ENCODE measurements around the gene VSIG10L. TPM values are rescaled to one million over a fixed set of nuclear protein-coding genes. Genes with fewer than 3 reads are reported as not detected.

Gene VSIG10L
- total RNA-seq, 1 donor from 2014 or later, result 0.07 TPM

GRCh38 chr19:51317968-51318367 lies 24.0 kb downstream of the VSIG10L start:
- no peak for DNase-seq (ENCODE audit: low read depth, low spot score)

GRCh38 chr19:51317376-51317775 lies 24.6 kb downstream of the VSIG10L start:
- DNase-seq (ENCODE audit: low read depth, low spot score), result no peak

- DNase-seq (ENCODE audit: low read depth, low spot score), result no peak
Observed at GRCh38 chr19:51316688-51317087, 25.3 kb downstream of the VSIG10L start.

GRCh38 chr19:51311351-51312257 lies 30.3 kb downstream of the VSIG10L start, which contains the start of gene IGLON5:
IGLON5 (plus strand) TSS chr19:51311644; CDS start chr19:51311848, 204 bp downstream.
- DNase-seq (ENCODE audit: low read depth, low spot score), result no peak

GRCh38 chr19:51305479-51305878 lies 36.5 kb downstream of the VSIG10L start:
- DNase-seq (ENCODE audit: low read depth, low spot score), result no peak

GRCh38 chr19:51301266-51301665 lies 40.7 kb downstream of the VSIG10L start:
- no peak for DNase-seq (ENCODE audit: low read depth, low spot score)

- DNase-seq (ENCODE audit: low read depth, low spot score), result no peak
Observed at GRCh38 chr19:51297406-51297805, 44.5 kb downstream of the VSIG10L start.

GRCh38 chr19:51296336-51297093 lies 45.4 kb downstream of the VSIG10L start:
- no peak for DNase-seq (ENCODE audit: low read depth, low spot score)

GRCh38 chr19:51295382-51296126 lies 46.4 kb downstream of the VSIG10L start:
- no peak for DNase-seq (ENCODE audit: low read depth, low spot score)

- no peak for DNase-seq (ENCODE audit: low read depth, low spot score)
Observed at GRCh38 chr19:51294977-51295375, 47.0 kb downstream of the VSIG10L start.

GRCh38 chr19:51294211-51294976 lies 47.5 kb downstream of the VSIG10L start:
- DNase-seq (ENCODE audit: low read depth, low spot score), result no peak

GRCh38 chr19:51293571-51294210 lies 48.2 kb downstream of the VSIG10L start:
- DNase-seq (ENCODE audit: low read depth, low spot score), result no peak

- DNase-seq (ENCODE audit: low read depth, low spot score), result no peak
Observed at GRCh38 chr19:51292971-51293370, 49.0 kb downstream of the VSIG10L start.

- no peak for DNase-seq (ENCODE audit: low read depth, low spot score)
Observed at GRCh38 chr19:51289635-51290034, 52.3 kb downstream of the VSIG10L start.

- no peak for DNase-seq (ENCODE audit: low read depth, low spot score)
Observed at GRCh38 chr19:51285682-51286081, 56.3 kb downstream of the VSIG10L start.

GRCh38 chr19:51282335-51282734 lies 59.6 kb downstream of the VSIG10L start:
- DNase-seq (ENCODE audit: low read depth, low spot score), result no peak

Measured in pulmonary artery endothelial cell (primary cell).